IMR-90 (cell line): Measurements from ENCODE around the gene GOLT1B. TPM values are rescaled to one million over a fixed set of nuclear protein-coding genes. Genes with fewer than 3 reads are reported as not detected.

Experiments used
- ATAC-seq: fragments of 200-7000 bp; cut with Tn5 transposase; 2 replicates; pipeline ENCODE4 v1.9.1; 2020; ENCODE audit warnings: low read depth, mild to moderate bottlenecking, moderate library complexity
- BruUV-seq: library from RNA; stranded (reverse); fragments of 400-500 nt; replicated peaks from 2 replicates; lab custom pipeline; 2021; lab: Mats Ljungman, UMichigan
- CTCF ChIA-PET: fragments of 300-600 bp; formaldehyde crosslinking; extraction: SDS; loops from one replicate; lab custom pipeline; 2021; ENCODE audit warnings: antibody characterized with exemption; lab: Yijun Ruan, JAX
- POLR2A ChIA-PET: fragments of 300-600 bp; sonication (Branson Sonifier 250); formaldehyde crosslinking; loops from one replicate; lab custom pipeline; 2022; ENCODE audit warnings: antibody characterized with exemption; ENCODE audit not compliant: unreplicated experiment; lab: Charles Lee
- DNase-seq: peaks from one replicate; pipeline ENCODE4 v3.0.0; 2013
- H2AFZ ChIP-seq: replicated peaks from 2 replicates; pipeline ENCODE3; 2013; ENCODE audit warnings: low read length, mild to moderate bottlenecking; ENCODE audit not compliant: poor library complexity
- H2AK5ac ChIP-seq: 2 replicates; pipeline ENCODE4 v1.6.1; 2013; ENCODE audit warnings: low read depth, low read length, inconsistent platforms
- H2AK9ac ChIP-seq: replicated peaks from 2 replicates; pipeline ENCODE3; 2013; ENCODE audit warnings: mild to moderate bottlenecking, low read depth, low read length, moderate library complexity; ENCODE audit not compliant: poor library complexity
- H2BK120ac ChIP-seq: 2 replicates; pipeline ENCODE4 v1.6.1; 2013; ENCODE audit warnings: low read depth, low read length, inconsistent platforms
- H2BK15ac ChIP-seq: 3 replicates; pipeline ENCODE4 v1.6.1; 2013; ENCODE audit warnings: low read depth, low read length, inconsistent platforms
- H2BK20ac ChIP-seq: 2 replicates; pipeline ENCODE4 v1.6.1; 2013; ENCODE audit warnings: low read depth, mild to moderate bottlenecking, inconsistent platforms, low read length, moderate library complexity
- H2BK5ac ChIP-seq: 2 replicates; pipeline ENCODE4 v1.6.1; 2013; ENCODE audit warnings: mild to moderate bottlenecking, low read depth, low read length, inconsistent platforms; ENCODE audit not compliant: poor library complexity, severe bottlenecking
- H3K14ac ChIP-seq: replicated peaks from 2 replicates; pipeline ENCODE4 v1.6.1; 2013; ENCODE audit warnings: low read depth, low read length, inconsistent platforms
- H3K18ac ChIP-seq: 2 replicates; pipeline ENCODE4 v1.6.1; 2013; ENCODE audit warnings: low read depth, low read length, control low read depth
- H3K23ac ChIP-seq: 2 replicates; pipeline ENCODE4 v1.6.1; 2013; ENCODE audit warnings: low read depth, low read length, inconsistent platforms
- H3K27ac ChIP-seq: 2 replicates; pipeline ENCODE4 v1.5.1; 2013; ENCODE audit warnings: mild to moderate bottlenecking, control low read depth, low read length; ENCODE audit not compliant: insufficient read depth
- H3K27me3 ChIP-seq: 2 replicates; pipeline ENCODE4 v1.6.1; 2013; ENCODE audit warnings: low read length; ENCODE audit not compliant: control insufficient read depth, insufficient read depth
- H3K36me3 ChIP-seq: 2 replicates; pipeline ENCODE4 v1.6.1; 2013; ENCODE audit warnings: low read length, mixed read lengths; ENCODE audit not compliant: control insufficient read depth, insufficient read depth
- H3K4ac ChIP-seq: 2 replicates; pipeline ENCODE4 v1.6.1; 2013; ENCODE audit warnings: low read depth, low read length, inconsistent platforms
- H3K4me1 ChIP-seq: 2 replicates; pipeline ENCODE4 v1.6.1; 2013; ENCODE audit warnings: low read length, mixed read lengths; ENCODE audit not compliant: control insufficient read depth, insufficient read depth
- H3K4me2 ChIP-seq: 2 replicates; pipeline ENCODE4 v1.6.1; 2013; ENCODE audit warnings: low read depth, mild to moderate bottlenecking, control low read depth, low read length, moderate library complexity
- H3K4me3 ChIP-seq: 2 replicates; pipeline ENCODE4 v1.5.1; 2013; ENCODE audit warnings: low read depth, mild to moderate bottlenecking, control low read depth, low read length, moderate library complexity; ENCODE audit not compliant: insufficient read depth
- H3K56ac ChIP-seq: 2 replicates; pipeline ENCODE4 v1.6.1; 2013; ENCODE audit warnings: low read length, inconsistent platforms; ENCODE audit not compliant: insufficient read depth; ENCODE audit errors: extremely low read depth
- H3K79me1 ChIP-seq, 2 experiments: 2 replicates each; pipeline ENCODE4 v1.6.1; 2013; ENCODE audit warnings: low read length in 2 of 2, inconsistent platforms in 1 of 2, low read depth in 1 of 2
- H3K9ac ChIP-seq: 2 replicates; pipeline ENCODE4 v1.6.1; 2013; ENCODE audit warnings: low read depth, low read length, control low read depth
- H3K9me1 ChIP-seq: 2 replicates; pipeline ENCODE4 v1.6.1; 2013; ENCODE audit warnings: low read length, inconsistent platforms; ENCODE audit not compliant: insufficient read depth
- H3K9me3 ChIP-seq: 2 replicates; pipeline ENCODE4 v1.6.1; 2013; ENCODE audit warnings: low read length; ENCODE audit not compliant: control insufficient read depth, insufficient read depth
- H4K20me1 ChIP-seq: 2 replicates; pipeline ENCODE4 v1.6.1; 2013; ENCODE audit warnings: low read length, inconsistent platforms; ENCODE audit not compliant: insufficient read depth
- H4K5ac ChIP-seq: 2 replicates; pipeline ENCODE4 v1.6.1; 2013; ENCODE audit warnings: mild to moderate bottlenecking, low read depth, low read length, control low read depth
- H4K8ac ChIP-seq, 2 experiments: 2 replicates each; pipeline ENCODE4 v1.6.1; 2013; ENCODE audit warnings: low read depth in 2 of 2, low read length in 2 of 2, control low read depth in 1 of 2, inconsistent platforms in 1 of 2
- H4K91ac ChIP-seq: 2 replicates; pipeline ENCODE4 v1.6.1; 2013; ENCODE audit warnings: low read depth, low read length, inconsistent platforms; ENCODE audit not compliant: insufficient read depth
- FOS ChIP-seq: fragments of 150-350 bp; IDR thresholded peaks from 2 replicates; pipeline ENCODE4 v1.6.1; 2016; ENCODE audit warnings: low read depth, low read length
- POLR2A ChIP-seq: IDR thresholded peaks from 2 replicates; pipeline ENCODE4 v1.6.1; 2012; ENCODE audit warnings: mild to moderate bottlenecking, low read depth, low read length
- RCOR1 ChIP-seq: IDR thresholded peaks from 2 replicates; pipeline ENCODE4 v1.6.1; 2012; ENCODE audit warnings: mild to moderate bottlenecking, low read length, improper control_type of control experiment; ENCODE audit not compliant: insufficient replicate concordance
- WGBS, 2 experiments: methylation state at CpG; one replicate each; pipeline versions ENCODE4 v1.1.5 to v1.1.7; 2013; ENCODE audit warnings: missing lambda C conversion rate in 2 of 2; ENCODE audit not compliant: insufficient read length in 1 of 2; ENCODE audit errors: extremely low coverage in 2 of 2; 5-methylcytosine and 5-hydroxymethylcytosine counted together
- dilution Hi-C: fragments of 300-500 bp; cut with HindIII; formaldehyde crosslinking; loops from one replicate; pipeline ENCODE4 v1.14.3; 2018; ENCODE audit warnings: low sequenced_read_pairs; ENCODE audit not compliant: unreplicated experiment
- in situ Hi-C: fragments of 300-500 bp; cut with MboI; formaldehyde crosslinking; loops from 3 replicates; pipeline ENCODE4 v1.14.3; 2019; ENCODE audit warnings: low sequenced_read_pairs, inconsistent platforms, mixed read lengths
- intact Hi-C: fragments of 100-400 bp; cut with micrococcal nuclease; formaldehyde crosslinking; loops from 2 replicates; pipeline ENCODE4 v1.10.0; 2022
- polyA plus RNA-seq, 3 experiments: library from polyadenylated mRNA; depleted of rRNA; stranded (reverse); fragments of >200 nt; gene quantifications; 2 replicates each; pipeline ENCODE4 v1.2.3, GENCODE V29; 2012; ENCODE audit warnings: low replicate concordance in 1 of 3
- total RNA-seq: library from RNA; depleted of rRNA; stranded (reverse); fragments of >200 nt; gene quantifications from 2 replicates; pipeline ENCODE4 v1.2.3, GENCODE V29; 2012

The GOLT1B gene
- total and polyA plus RNA-seq, 2 of the 4 experiments (the other 2 are of a cell fraction): 27.2 to 50.5 TPM

GRCh38 chr12:21456291-21456780 is 45.3 kb upstream of the GOLT1B start:
- Histone ChIP-seq H2AFZ (no peak overlapping the region), H4K5ac (no peak overlapping the region), H3K56ac (no peak overlapping the region), H3K79me1 (no peaks in the 10 kb centered on the region), H3K4me1 (no peaks in the 10 kb centered on the region), H3K9me3 (no peaks in the 10 kb centered on the region), H3K36me3 (peaks cover 6% of the 10 kb centered on the region; the same call in 1 of the 2 replicates), H2AK5ac (no peak overlapping the region), H4K20me1 (no peaks in the 10 kb centered on the region), H2BK15ac (no peak overlapping the region), H3K9me1 (no peaks in the 10 kb centered on the region), H4K91ac (no peak overlapping the region), H3K23ac (no peak overlapping the region), H3K27me3 (no peaks in the 10 kb centered on the region), H2AK9ac (no peak overlapping the region), H3K9ac (no peak overlapping the region), H3K18ac (no peak overlapping the region), H3K4me2 (no peak overlapping the region), H2BK5ac (no peak overlapping the region), H3K14ac (no peak overlapping the region), H3K4me3 (no peak overlapping the region), H3K4ac (no peak overlapping the region), H2BK120ac (no peak overlapping the region), H3K27ac (no peak overlapping the region), H4K8ac (no peak overlapping the region), H2BK20ac (no peak overlapping the region)
- no CpG with 5 or more reads among the region's 7 CpGs for WGBS, 2 experiments
- ATAC-seq: no peak
- DNase-seq: no peak
- TF ChIP-seq RCOR1 (no peak), FOS (peak; percentile 31; the same call in 1 of the 2 replicates), POLR2A (no peak)
- in situ Hi-C loops: no loop called here
- intact Hi-C loops: loop anchor here (10.0 kb wide), 1 partner anchor 812 kb away; no protein-coding TSS in a partner anchor
- ChIA-PET POLR2A (no interaction called here), CTCF (no interaction called here)
- dilution Hi-C loops: no loop called here
- no TSS peak for BruUV-seq
